ENCODE data around the gene UNC13A.
A peak's percentile ranks its signal among the peaks of the same experiment; 100 is the strongest.
"Not testable (repeated sequence)": the region's sequence is repeated elsewhere in the genome, so short reads cannot be mapped to it uniquely, and the experiment has no call there.

Gene UNC13A

GRCh38 chr19:17601683-17602082, 86.5 kb downstream of the UNC13A start:
- DNase-seq: no peak

- DNase-seq: no peak
Observed at GRCh38 chr19:17599780-17600179, 88.4 kb downstream of the UNC13A start.

- DNase-seq: no peak
Observed at GRCh38 chr19:17598953-17599352, 89.2 kb downstream of the UNC13A start.

GRCh38 chr19:17598063-17598462, 90.1 kb downstream of the UNC13A start:
- DNase-seq: not testable (repeated sequence)

GRCh38 chr19:17594296-17594695, 93.9 kb downstream of the UNC13A start:
- DNase-seq: not testable (repeated sequence)

GRCh38 chr19:17590866-17591265, 97.3 kb downstream of the UNC13A start:
- DNase-seq: no peak

GRCh38 chr19:17585395-17585794, 102.8 kb downstream of the UNC13A start:
- not testable (repeated sequence) for DNase-seq

GRCh38 chr19:17584132-17584531, 104.0 kb downstream of the UNC13A start:
- no peak for DNase-seq

- DNase-seq: no peak
Observed at GRCh38 chr19:17582613-17583012, 105.5 kb downstream of the UNC13A start.

GRCh38 chr19:17581211-17581874, 106.8 kb downstream of the UNC13A start:
- DNase-seq: no peak

GRCh38 chr19:17580470-17581144, 107.5 kb downstream of the UNC13A start:
- DNase-seq: no peak

- DNase-seq: no peak
Observed at GRCh38 chr19:17579661-17580244, 108.4 kb downstream of the UNC13A start.

- no peak for DNase-seq
Observed at GRCh38 chr19:17577457-17578097, 110.6 kb downstream of the UNC13A start.

GRCh38 chr19:17576758-17577456, 111.2 kb downstream of the UNC13A start:
- no peak for DNase-seq

GRCh38 chr19:17575871-17576757, 112.0 kb downstream of the UNC13A start:
- no peak for DNase-seq

- no peak for DNase-seq
Observed at GRCh38 chr19:17572638-17573037, 115.5 kb downstream of the UNC13A start.

- DNase-seq: peak; percentile 45
Observed at GRCh38 chr19:17570791-17571190, 117.4 kb downstream of the UNC13A start.

- not testable (repeated sequence) for DNase-seq
Observed at GRCh38 chr19:17570291-17570690, 117.9 kb downstream of the UNC13A start.

- no peak for DNase-seq
Observed at GRCh38 chr19:17567940-17568339, 120.2 kb downstream of the UNC13A start.

GRCh38 chr19:17565611-17566010, 122.5 kb downstream of the UNC13A start:
- DNase-seq: no peak

GRCh38 chr19:17564781-17565180, 123.4 kb downstream of the UNC13A start:
- no peak for DNase-seq

GRCh38 chr19:17562561-17562960, 125.6 kb downstream of the UNC13A start:
- DNase-seq: no peak

Measured in NCI-H1436 treated with DMSO at 0.1 percent for 48 hours (cell line).